Activated CD4-positive, alpha-beta memory T cell treated with anti-CD3 and anti-CD28 coated beads, Interleukin-2, amount 10 ng/mL, durations not matched to agents 7 days and 5 days (primary cell): ENCODE data around the gene AGAP1. TPM values are rescaled to one million over a fixed set of nuclear protein-coding genes. Genes with fewer than 3 reads are reported as not detected.

Experiments used
- CTCF ChIA-PET: fragments of 350-600 bp; sonication (Branson Sonifier 250); formaldehyde crosslinking; loops from one replicate; lab custom pipeline; 2021; ENCODE audit warnings: antibody characterized with exemption, inconsistent platforms; lab: Charles Lee
- POLR2A ChIA-PET: fragments of 350-600 bp; sonication (Branson Sonifier 250); formaldehyde crosslinking; loops from one replicate; lab custom pipeline; 2021; ENCODE audit warnings: antibody characterized with exemption; lab: Charles Lee
- DNase-seq: peaks from one replicate; pipeline ENCODE4 v3.0.0-alpha.2; 2020
- H3K27ac Mint-ChIP-seq: one replicate; pipeline ENCODE4 v1.8.0; 2021; ENCODE audit warnings: mild to moderate bottlenecking, mixed read lengths
- H3K27me3 Mint-ChIP-seq: one replicate; pipeline ENCODE4 v1.8.0; 2021; ENCODE audit warnings: mixed read lengths
- H3K36me3 Mint-ChIP-seq: one replicate; pipeline ENCODE4 v1.8.0; 2021; ENCODE audit warnings: low read depth, mixed read lengths
- H3K4me1 Mint-ChIP-seq: one replicate; pipeline ENCODE4 v1.8.0; 2021; ENCODE audit warnings: mixed read lengths
- H3K4me3 Mint-ChIP-seq: one replicate; pipeline ENCODE4 v1.8.0; 2021; ENCODE audit warnings: mild to moderate bottlenecking, mixed read lengths
- H3K9me3 Mint-ChIP-seq: one replicate; pipeline ENCODE4 v1.8.0; 2021; ENCODE audit warnings: mixed read lengths
- total RNA-seq, 2 experiments: library from RNA; stranded (reverse); gene quantifications; one replicate each; pipeline ENCODE4 v1.2.3, GENCODE V29; 2021

The AGAP1 gene
- total RNA-seq, 2 experiments from 2014 or later, result 1.1 to 1.2 TPM

- no peak for DNase-seq
- no peaks in the 10 kb centered on the region for H3K4me1 Mint-ChIP-seq
- H3K9me3 Mint-ChIP-seq, result peaks cover 9% of the 10 kb centered on the region
- ChIA-PET POLR2A (no interaction called here), CTCF (interaction anchor here (1.5 kb wide), 1 partner anchor 8 kb away, joined by 4 read pairs; no protein-coding TSS in a partner anchor)
- H3K4me3 Mint-ChIP-seq, result no peak overlapping the region
- H3K36me3 Mint-ChIP-seq, result no peaks in the 10 kb centered on the region
- no peaks in the 10 kb centered on the region for H3K27me3 Mint-ChIP-seq
- H3K27ac Mint-ChIP-seq, result no peak overlapping the region
Observed at GRCh38 chr2:235603659-235604058, 109.8 kb downstream of the AGAP1 start.

- CTCF ChIA-PET, result interaction anchor here (1.5 kb wide), 1 partner anchor 10 kb away, joined by 4 read pairs; no protein-coding TSS in a partner anchor
Observed at GRCh38 chr2:235605312-235606003, 111.6 kb downstream of the AGAP1 start.

GRCh38 chr2:235606004-235606715 lies 112.3 kb downstream of the AGAP1 start:
- no peak overlapping the region for H3K27ac Mint-ChIP-seq
- no peak overlapping the region for H3K4me3 Mint-ChIP-seq
- DNase-seq, result no peak
- H3K9me3 Mint-ChIP-seq, result peaks cover 9% of the 10 kb centered on the region
- H3K4me1 Mint-ChIP-seq, result no peaks in the 10 kb centered on the region
- ChIA-PET CTCF (no interaction called here), POLR2A (no interaction called here)
- no peaks in the 10 kb centered on the region for H3K27me3 Mint-ChIP-seq
- H3K36me3 Mint-ChIP-seq, result no peaks in the 10 kb centered on the region

More at GRCh38 chr2:235605312-235606003, 111.6 kb downstream of the AGAP1 start:
- DNase-seq, result no peak
- Mint-ChIP-seq H3K27me3 (no peaks in the 10 kb centered on the region), H3K4me1 (no peaks in the 10 kb centered on the region), H3K9me3 (peaks cover 9% of the 10 kb centered on the region), H3K27ac (no peak overlapping the region), H3K36me3 (no peaks in the 10 kb centered on the region), H3K4me3 (no peak overlapping the region)
- POLR2A ChIA-PET, result no interaction called here

- H3K27me3 Mint-ChIP-seq, result no peaks in the 10 kb centered on the region
- H3K27ac Mint-ChIP-seq, result no peak overlapping the region
- H3K4me3 Mint-ChIP-seq, result no peak overlapping the region
- H3K9me3 Mint-ChIP-seq, result peaks cover 9% of the 10 kb centered on the region
- ChIA-PET CTCF (no interaction called here), POLR2A (no interaction called here)
- no peaks in the 10 kb centered on the region for H3K36me3 Mint-ChIP-seq
- H3K4me1 Mint-ChIP-seq, result no peaks in the 10 kb centered on the region
- no peak for DNase-seq
Observed at GRCh38 chr2:235607546-235608199, 113.8 kb downstream of the AGAP1 start.

GRCh38 chr2:235608200-235608887 lies 114.5 kb downstream of the AGAP1 start:
- POLR2A ChIA-PET, result no interaction called here
- no peaks in the 10 kb centered on the region for H3K36me3 Mint-ChIP-seq
- CTCF ChIA-PET, result interaction anchor here (0.6 to 1.8 kb wide), 2 partner anchors 12 to 154 kb away, joined by 3 to 4 read pairs; no protein-coding TSS in a partner anchor
- H3K4me1 Mint-ChIP-seq, result no peaks in the 10 kb centered on the region
- no peaks in the 10 kb centered on the region for H3K27me3 Mint-ChIP-seq
- no peak for DNase-seq
- H3K9me3 Mint-ChIP-seq, result peaks cover 5% of the 10 kb centered on the region
- H3K4me3 Mint-ChIP-seq, result no peak overlapping the region
- no peak overlapping the region for H3K27ac Mint-ChIP-seq

- POLR2A ChIA-PET, result no interaction called here
- Mint-ChIP-seq H3K36me3 (no peaks in the 10 kb centered on the region), H3K4me3 (no peak overlapping the region), H3K4me1 (no peaks in the 10 kb centered on the region), H3K27me3 (no peaks in the 10 kb centered on the region), H3K9me3 (no peaks in the 10 kb centered on the region), H3K27ac (no peak overlapping the region)
- no peak for DNase-seq
- CTCF ChIA-PET, result interaction anchor here (0.5 to 1.8 kb wide), 4 partner anchors 13 to 171 kb away, joined by 3 to 8 read pairs (median 4); no protein-coding TSS in a partner anchor
Observed at GRCh38 chr2:235609321-235609720, 115.5 kb downstream of the AGAP1 start.

GRCh38 chr2:235609746-235610145 lies 115.9 kb downstream of the AGAP1 start:
- no peak overlapping the region for H3K27ac Mint-ChIP-seq
- no peaks in the 10 kb centered on the region for H3K36me3 Mint-ChIP-seq
- ChIA-PET POLR2A (no interaction called here), CTCF (interaction anchor here (0.5 to 1.8 kb wide), 3 partner anchors 14 to 170 kb away, joined by 3 to 8 read pairs (median 4); no protein-coding TSS in a partner anchor)
- no peaks in the 10 kb centered on the region for H3K27me3 Mint-ChIP-seq
- no peak for DNase-seq
- no peaks in the 10 kb centered on the region for H3K9me3 Mint-ChIP-seq
- H3K4me1 Mint-ChIP-seq, result no peaks in the 10 kb centered on the region
- H3K4me3 Mint-ChIP-seq, result no peak overlapping the region

- POLR2A ChIA-PET, result no interaction called here
- DNase-seq, result no peak
- CTCF ChIA-PET, result interaction anchor here (1.5 kb wide), 1 partner anchor 18 kb away, joined by 8 read pairs; no protein-coding TSS in a partner anchor
Observed at GRCh38 chr2:235610696-235611257, 116.9 kb downstream of the AGAP1 start.

GRCh38 chr2:235611349-235611748 lies 117.5 kb downstream of the AGAP1 start:
- ChIA-PET CTCF (interaction anchor here (0.7 kb wide), 1 partner anchor 21 kb away, joined by 3 read pairs; no protein-coding TSS in a partner anchor), POLR2A (no interaction called here)
- Mint-ChIP-seq H3K27me3 (no peaks in the 10 kb centered on the region), H3K27ac (no peak overlapping the region), H3K4me3 (no peak overlapping the region), H3K9me3 (no peaks in the 10 kb centered on the region), H3K4me1 (no peaks in the 10 kb centered on the region), H3K36me3 (no peaks in the 10 kb centered on the region)
- DNase-seq, result no peak

More at GRCh38 chr2:235610696-235611257, 116.9 kb downstream of the AGAP1 start:
- Mint-ChIP-seq H3K27me3 (no peaks in the 10 kb centered on the region), H3K4me3 (no peak overlapping the region), H3K9me3 (no peaks in the 10 kb centered on the region), H3K36me3 (no peaks in the 10 kb centered on the region), H3K4me1 (no peaks in the 10 kb centered on the region), H3K27ac (no peak overlapping the region)

- H3K4me1 Mint-ChIP-seq, result no peaks in the 10 kb centered on the region
- no peak overlapping the region for H3K27ac Mint-ChIP-seq
- peaks cover 3% of the 10 kb centered on the region for H3K27me3 Mint-ChIP-seq
- ChIA-PET CTCF (interaction anchor here (0.7 kb wide), 1 partner anchor 22 kb away, joined by 3 read pairs; no protein-coding TSS in a partner anchor), POLR2A (no interaction called here)
- no peaks in the 10 kb centered on the region for H3K9me3 Mint-ChIP-seq
- no peak overlapping the region for H3K4me3 Mint-ChIP-seq
- no peaks in the 10 kb centered on the region for H3K36me3 Mint-ChIP-seq
- no peak for DNase-seq
Observed at GRCh38 chr2:235611756-235612155, 117.9 kb downstream of the AGAP1 start.

- DNase-seq, result no peak
- ChIA-PET POLR2A (no interaction called here), CTCF (no interaction called here)
- Mint-ChIP-seq H3K36me3 (no peaks in the 10 kb centered on the region), H3K27me3 (peaks cover 3% of the 10 kb centered on the region), H3K27ac (no peak overlapping the region), H3K4me3 (no peak overlapping the region), H3K4me1 (no peaks in the 10 kb centered on the region), H3K9me3 (no peaks in the 10 kb centered on the region)
Observed at GRCh38 chr2:235612181-235612950, 118.5 kb downstream of the AGAP1 start.

- Mint-ChIP-seq H3K27me3 (peaks cover 3% of the 10 kb centered on the region), H3K4me3 (no peak overlapping the region), H3K4me1 (no peaks in the 10 kb centered on the region), H3K9me3 (no peaks in the 10 kb centered on the region), H3K27ac (no peak overlapping the region), H3K36me3 (no peaks in the 10 kb centered on the region)
- ChIA-PET CTCF (no interaction called here), POLR2A (no interaction called here)
- no peak for DNase-seq
Observed at GRCh38 chr2:235613649-235614048, 119.8 kb downstream of the AGAP1 start.
